Naive B cell (primary cell): Measurements from ENCODE around the gene CLEC10A. TPM values are rescaled to one million over a fixed set of nuclear protein-coding genes. Genes with fewer than 3 reads are reported as not detected.

Experiments used
- polyA plus RNA-seq, 6 donors: library from polyadenylated mRNA; unstranded; fragments of 300-500 nt; fragmentation: Illumina TruSeq; gene quantifications; one replicate each; pipeline ENCODE4 v1.2.3, GENCODE V29; 2021; ENCODE audit warnings: low read depth in 6 of 6

The CLEC10A gene
- polyA plus RNA-seq, 6 donors from 2014 or later, result 0.82 TPM; not detected in 5

Other genes with a start within 250 kb of the CLEC10A start
- not detected for gene TEKT1, start 248.5 kb downstream of the CLEC10A start, polyA plus RNA-seq
- gene ALOX12, start 84.2 kb downstream of the CLEC10A start, polyA plus RNA-seq, result 1 to 10 TPM in 3 of 6 donors, under 1 TPM in 2, not detected in 1; 0.27 to 2.5 (median 1.4) TPM
- gene RNASEK, start 67.6 kb downstream of the CLEC10A start, polyA plus RNA-seq, result 100 to 1,000 TPM; 678 to 895 (median 858) TPM
- under 1 TPM in 3 of 6 donors, not detected in 3; 0.21 to 0.36 (median 0.29) TPM for gene BCL6B, start 57.2 kb downstream of the CLEC10A start, polyA plus RNA-seq
- 1 to 10 TPM in 5 of 6 donors, under 1 TPM in 1; 0.66 to 3.0 (median 2.4) TPM for gene SLC16A13, start 44.2 kb downstream of the CLEC10A start, polyA plus RNA-seq
- gene SLC16A11, start 36.2 kb downstream of the CLEC10A start, polyA plus RNA-seq, result 1 to 10 TPM in 5 of 6 donors, not detected in 1; 1.8 to 3.6 (median 2.3) TPM
- gene ASGR2, start 34.6 kb upstream of the CLEC10A start, polyA plus RNA-seq, result not detected
- under 1 TPM in 1 of 6 donors, not detected in 5; 0.19 TPM for gene ASGR1, start 99.1 kb upstream of the CLEC10A start, polyA plus RNA-seq
- under 1 TPM in 5 of 6 donors, not detected in 1; 0.06 to 0.29 (median 0.22) TPM for gene DLG4, start 139.6 kb upstream of the CLEC10A start, polyA plus RNA-seq
- gene ACADVL, start 139.7 kb upstream of the CLEC10A start, polyA plus RNA-seq, result 100 to 1,000 TPM in 1 of 6 donors, 10 to 100 TPM in 5; 63.9 to 102 (median 75.0) TPM
- gene DVL2, start 154.3 kb upstream of the CLEC10A start, polyA plus RNA-seq, result 10 to 100 TPM; 23.4 to 33.1 (median 25.5) TPM
- gene PHF23, start 159.2 kb upstream of the CLEC10A start, polyA plus RNA-seq, result 10 to 100 TPM; 11.9 to 24.2 (median 20.5) TPM
- 1,000 to 10,000 TPM in 4 of 6 donors, 100 to 1,000 TPM in 2; 833 to 1,381 (median 1,181) TPM for gene GABARAP, start 162.2 kb upstream of the CLEC10A start, polyA plus RNA-seq
- gene CTDNEP1, start 171.5 kb upstream of the CLEC10A start, polyA plus RNA-seq, result 10 to 100 TPM; 44.6 to 90.2 (median 53.0) TPM
- gene ELP5, start 172.0 kb upstream of the CLEC10A start, polyA plus RNA-seq, result 10 to 100 TPM; 54.2 to 94.8 (median 80.6) TPM
- gene CLDN7, start 182.2 kb upstream of the CLEC10A start, polyA plus RNA-seq, result 1 to 10 TPM in 5 of 6 donors, not detected in 1; 2.9 to 6.9 (median 4.8) TPM
- gene SLC2A4, start 201.5 kb upstream of the CLEC10A start, polyA plus RNA-seq, result not detected
- not detected for gene YBX2, start 214.4 kb upstream of the CLEC10A start, polyA plus RNA-seq
- 100 to 1,000 TPM; 195 to 802 (median 516) TPM for gene EIF5A, start 227.4 kb upstream of the CLEC10A start, polyA plus RNA-seq
- 100 to 1,000 TPM; 103 to 131 (median 107) TPM for gene GPS2, start 235.1 kb upstream of the CLEC10A start, polyA plus RNA-seq
- 1 to 10 TPM in 5 of 6 donors, not detected in 1; 1.2 to 2.7 (median 1.9) TPM for gene NEURL4, start 249.1 kb upstream of the CLEC10A start, polyA plus RNA-seq